Thyroid gland (tissue), 4 donors: ENCODE results near the gene CLCN2.

ENCODE experiments used
- CTCF ChIP-seq, 6 experiments: fragments of 200-600 bp in 3 of 6; fragments of 450-650 bp in 3 of 6; sonication (generic) in 3 of 6; IDR thresholded peaks; one replicate each; pipeline ENCODE4 v1.5.1; 2016 to 2019; ENCODE audit warnings: antibody characterized with exemption in 6 of 6, mild to moderate bottlenecking in 2 of 6, inconsistent platforms in 1 of 6, moderate library complexity in 1 of 6
- POLR2A ChIP-seq, 2 donors: fragments of 450-650 bp; IDR thresholded peaks; one replicate each; pipeline ENCODE4 v1.6.1; 2017; ENCODE audit warnings: antibody characterized with exemption in 2 of 2, mild to moderate bottlenecking in 2 of 2, moderate library complexity in 1 of 2

GRCh38 chr3:184316792-184317191, 44.6 kb downstream of the CLCN2 start:
- TF ChIP-seq CTCF (IDR thresholded peaks at IDR 0.05) (no peak), POLR2A (IDR thresholded peaks at IDR 0.05) (no peak)
